ENCODE measurements around the gene ESF1.
"Not testable (repeated sequence)": the region's sequence is repeated elsewhere in the genome, so short reads cannot be mapped to it uniquely, and the experiment has no call there.

Gene ESF1

GRCh38 chr20:13738187-13738586 lies 46.5 kb downstream of the ESF1 start:
- DNase-seq: not testable (repeated sequence)

DNA sequence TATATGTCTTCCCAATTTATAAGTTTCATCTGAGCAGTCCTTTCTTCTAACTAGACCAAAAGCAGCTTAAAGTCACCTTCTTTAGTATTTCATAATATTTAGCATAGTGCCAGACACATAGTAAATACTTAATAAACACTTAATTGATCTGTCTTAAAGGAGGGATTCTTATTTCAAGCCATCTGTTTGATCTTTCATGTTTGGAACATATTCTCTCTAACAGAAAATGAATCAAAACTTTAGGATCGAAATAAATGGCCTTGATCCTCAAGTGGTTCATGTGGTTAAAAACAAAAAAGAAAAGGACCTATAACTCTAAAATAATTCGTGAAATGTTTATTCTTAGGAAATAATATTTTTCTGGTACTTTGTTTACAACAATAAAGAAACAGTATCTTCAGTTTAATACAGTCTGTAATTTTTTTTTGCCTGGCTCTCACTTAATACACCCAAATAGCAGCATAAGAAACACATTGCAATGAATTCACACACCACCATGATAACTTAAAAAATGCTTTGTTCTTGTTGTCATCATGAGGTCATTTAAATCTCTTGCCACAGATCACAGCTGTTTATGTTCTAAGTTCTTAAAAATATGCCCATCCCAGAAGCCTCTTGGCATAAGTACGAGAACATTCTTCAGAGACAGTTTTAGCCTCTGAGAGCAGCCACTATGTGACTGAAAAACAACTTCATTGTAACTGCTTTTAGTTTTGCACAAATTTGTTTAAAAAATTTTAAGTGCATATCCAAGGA lies 48.1 kb downstream of the ESF1 start:
- no peak for DNase-seq

- no peak for DNase-seq
These were observed 48.9 kb downstream of the ESF1 start for GRCh38 chr20:13735826-13736225.

- DNase-seq: no peak
These were observed 61.7 kb downstream of the ESF1 start for GRCh38 chr20:13723011-13723410.

GRCh38 chr20:13718171-13718570 lies 66.5 kb downstream of the ESF1 start:
- DNase-seq: no peak

DNA sequence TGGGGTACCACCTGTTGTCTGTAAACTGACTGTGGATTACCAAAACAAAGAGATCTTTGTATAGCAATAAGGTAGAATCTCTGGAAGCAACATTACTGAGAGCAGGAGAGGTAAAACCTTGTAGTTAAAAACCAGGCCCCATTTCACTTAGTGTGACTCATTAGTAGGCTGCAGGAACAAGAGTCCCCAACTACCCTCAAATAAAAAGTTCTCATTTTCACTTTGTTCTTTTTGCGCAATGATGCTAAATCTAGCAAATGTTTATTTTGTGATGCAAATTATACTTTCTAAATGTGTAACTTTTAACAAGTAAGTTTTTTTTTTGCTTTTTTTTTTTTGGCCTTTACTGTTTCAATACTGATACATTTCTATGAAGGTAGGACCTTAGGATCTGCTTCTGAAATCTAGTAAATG lies 67.1 kb downstream of the ESF1 start:
- no peak for DNase-seq

DNA sequence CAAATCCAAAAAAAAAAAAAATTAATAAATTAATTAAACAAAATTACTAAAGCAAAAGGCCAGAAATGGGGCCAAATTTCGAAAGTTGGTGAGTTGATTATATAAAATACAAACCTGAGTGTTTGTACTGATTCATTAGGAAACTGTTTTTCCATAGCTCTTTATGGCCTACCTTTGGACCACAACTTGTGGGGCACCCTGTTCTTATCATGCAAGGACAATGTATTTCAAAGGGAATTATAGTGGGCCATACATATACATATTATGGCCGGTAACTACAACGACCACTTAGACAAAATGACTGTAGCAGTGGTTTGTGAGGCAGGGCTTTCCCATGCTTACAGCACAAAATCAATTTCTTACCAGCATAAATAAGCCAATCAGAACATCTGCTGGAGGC lies 69.5 kb downstream of the ESF1 start:
- no peak for DNase-seq

DNA sequence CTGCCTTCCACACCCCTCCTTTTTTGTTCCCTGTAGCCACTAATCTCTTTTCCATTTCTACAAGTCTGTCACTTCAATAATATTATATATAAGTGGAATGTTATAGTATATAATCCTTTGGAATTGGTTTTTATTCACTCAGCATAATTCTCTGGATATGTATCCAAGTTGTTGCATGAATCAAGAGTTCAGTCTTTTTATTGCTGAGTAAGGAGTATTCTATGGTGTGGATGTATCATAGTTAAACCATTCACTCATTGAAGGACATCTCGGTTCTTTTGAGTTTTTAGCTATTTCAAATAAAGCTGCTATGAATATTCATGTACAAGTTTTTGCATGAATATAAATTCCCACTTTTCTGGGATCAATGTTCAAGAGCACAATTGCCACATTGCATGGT lies 76.5 kb downstream of the ESF1 start:
- no peak for DNase-seq

- no peak for DNase-seq
These were observed 81.5 kb downstream of the ESF1 start for GRCh38 chr20:13703265-13703664.

- DNase-seq: no peak
These were observed 83.2 kb downstream of the ESF1 start for GRCh38 chr20:13701486-13701885.

GRCh38 chr20:13700761-13701160 lies 84.0 kb downstream of the ESF1 start:
- DNase-seq: no peak

- no peak for DNase-seq
These were observed 90.1 kb downstream of the ESF1 start for GRCh38 chr20:13694420-13695150.

- no peak for DNase-seq
These were observed 91.7 kb downstream of the ESF1 start for GRCh38 chr20:13692802-13693736.

GRCh38 chr20:13690943-13691342 lies 93.8 kb downstream of the ESF1 start:
- DNase-seq: no peak

- no peak for DNase-seq
These were observed 96.9 kb downstream of the ESF1 start for GRCh38 chr20:13687815-13688214.

DNA sequence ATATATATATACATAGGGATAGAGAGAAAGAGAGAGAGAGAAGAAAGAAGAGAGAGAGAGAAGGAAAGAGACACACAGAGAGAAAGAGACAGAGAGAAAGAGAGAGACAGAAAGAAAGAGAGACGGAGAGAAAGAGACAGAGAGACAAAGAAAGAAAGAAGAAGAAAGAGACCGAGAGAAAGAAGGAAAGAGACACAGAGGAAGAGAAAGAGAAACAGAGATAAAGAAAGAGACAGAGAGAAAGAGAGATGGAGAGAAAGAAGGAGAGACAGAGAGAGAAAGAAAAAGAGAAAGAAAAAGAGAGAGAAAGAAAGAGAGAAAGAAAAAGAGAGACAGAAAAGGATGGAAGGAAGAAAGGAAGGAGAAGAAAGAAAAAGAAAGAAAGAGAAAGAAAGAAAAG lies 99.1 kb downstream of the ESF1 start:
- no peak for DNase-seq

DNA sequence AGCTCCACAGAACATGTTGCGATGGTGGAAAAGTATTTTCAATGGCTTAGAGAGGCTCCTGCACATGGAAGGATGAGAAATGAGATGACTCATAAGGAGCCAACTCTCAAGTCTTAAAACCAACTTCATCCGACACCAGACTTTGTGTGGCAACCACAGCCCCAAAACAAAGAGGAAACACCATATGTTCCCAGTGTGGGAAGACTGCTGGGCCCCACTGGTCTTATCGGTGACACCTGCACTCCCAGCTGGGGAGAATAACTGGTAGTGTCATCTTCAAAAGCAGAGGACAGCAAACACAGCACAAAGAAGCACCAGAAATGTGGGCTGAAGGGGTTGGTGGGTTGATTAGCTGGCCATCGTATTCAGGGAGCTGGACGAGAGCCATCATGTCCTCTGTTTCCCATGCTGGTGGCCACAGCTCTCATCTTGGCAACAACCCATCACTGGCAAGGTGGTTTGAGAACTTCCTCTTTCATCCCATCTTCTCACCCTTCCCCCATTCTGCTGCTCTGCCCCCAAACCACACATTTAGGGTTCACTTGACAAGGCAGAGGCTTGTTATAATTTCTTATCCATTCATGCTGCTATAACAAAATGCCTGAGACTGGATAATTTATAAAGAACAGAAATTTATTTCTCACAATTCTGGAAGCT lies 100.0 kb downstream of the ESF1 start:
- DNase-seq: no peak

- no peak for DNase-seq
These were observed 100.9 kb downstream of the ESF1 start for GRCh38 chr20:13683833-13684232.

GRCh38 chr20:13681248-13682125 lies 103.2 kb downstream of the ESF1 start:
- no peak for DNase-seq

DNA sequence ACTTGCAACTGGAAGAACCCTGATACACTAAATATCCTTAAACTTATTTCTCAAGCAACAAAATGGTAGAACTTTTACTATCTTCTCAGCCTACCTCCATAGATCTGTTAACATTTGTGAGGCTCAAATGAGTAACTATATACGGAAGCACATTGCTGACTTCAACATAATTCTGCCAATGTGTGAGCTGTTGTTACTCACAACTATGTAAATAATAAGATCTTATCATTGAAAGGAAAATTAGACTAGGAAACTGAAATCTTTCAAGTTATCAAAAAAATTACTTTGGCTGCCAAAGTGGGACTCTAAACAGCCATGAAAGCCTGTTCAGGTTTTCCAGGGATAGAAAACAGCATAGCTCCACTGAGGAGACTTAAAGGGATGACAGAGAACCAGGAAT lies 105.8 kb downstream of the ESF1 start:
- no peak for DNase-seq

GRCh38 chr20:13677241-13677640 lies 107.5 kb downstream of the ESF1 start:
- DNase-seq: no peak

GRCh38 chr20:13676682-13677081 lies 108.0 kb downstream of the ESF1 start:
- DNase-seq: no peak

Measured in amniotic stem cell (primary cell).